ENCODE data around the gene NFYC. TPM values are rescaled to one million over a fixed set of nuclear protein-coding genes. Genes with fewer than 3 reads are reported as not detected.

NFYC gene
- total RNA-seq, 1 donor from 2014 or later, result 51.1 TPM

- Histone ChIP-seq H3K4me2 (ENCODE audit: low read length) (no peak overlapping the region), H3K9me3 (ENCODE audit: insufficient read depth, low read depth, low read length) (no peaks in the 10 kb centered on the region), H3K27me3 (ENCODE audit: insufficient read depth, low read length) (peaks cover 29% of the 10 kb centered on the region), H3K27ac (ENCODE audit: low read depth, low read length) (no peak overlapping the region), H3K4me1 (ENCODE audit: insufficient read depth, low read length) (no peaks in the 10 kb centered on the region), H3K79me2 (ENCODE audit: insufficient read depth, low read length) (no peaks in the 10 kb centered on the region), H4K20me1 (ENCODE audit: insufficient read depth, low read length) (no peaks in the 10 kb centered on the region), H2AFZ (ENCODE audit: low read depth, low read length) (no peak overlapping the region), H3K36me3 (ENCODE audit: insufficient read depth, low read length) (no peaks in the 10 kb centered on the region), H3K4me3 (ENCODE audit: insufficient read depth, low read depth, low read length) (no peak overlapping the region), H3K9ac (ENCODE audit: low read length) (no peak overlapping the region)
- no peaks in the 10 kb centered on the region for H3K9me3 Mint-ChIP-seq (ENCODE audit: unreplicated experiment)
- TF ChIP-seq CTCF (IDR thresholded peaks at IDR 0.05; ENCODE audit: insufficient read depth, low read depth, low read length) (no peak), EZH2 (IDR thresholded peaks at IDR 0.05; ENCODE audit: insufficient read depth, low read length) (no peak)
- H3K27me3 Mint-ChIP-seq (ENCODE audit: low read depth, unreplicated experiment), result peaks cover 33% of the 10 kb centered on the region
- no peak overlapping the region for H3K27ac Mint-ChIP-seq (ENCODE audit: unreplicated experiment)
- no peak overlapping the region for H3K4me3 Mint-ChIP-seq (ENCODE audit: unreplicated experiment)
- no peak for FAIRE-seq
- no peak for DNase-seq (ENCODE audit: low read depth)
- H3K36me3 Mint-ChIP-seq (ENCODE audit: low read depth, unreplicated experiment), result no peaks in the 10 kb centered on the region
- peaks cover 9% of the 10 kb centered on the region for H3K4me1 Mint-ChIP-seq (ENCODE audit: low read depth, unreplicated experiment)
Observed at GRCh38 chr1:40662151-40662550, 29.4 kb upstream of the NFYC start.

GRCh38 chr1:40662864-40663263 is 28.6 kb upstream of the NFYC start:
- Histone ChIP-seq H3K79me2 (ENCODE audit: insufficient read depth, low read length) (no peaks in the 10 kb centered on the region), H3K9me3 (ENCODE audit: insufficient read depth, low read depth, low read length) (no peaks in the 10 kb centered on the region), H3K4me3 (ENCODE audit: insufficient read depth, low read depth, low read length) (no peak overlapping the region), H3K4me1 (ENCODE audit: insufficient read depth, low read length) (no peaks in the 10 kb centered on the region), H3K4me2 (ENCODE audit: low read length) (no peak overlapping the region), H4K20me1 (ENCODE audit: insufficient read depth, low read length) (no peaks in the 10 kb centered on the region), H3K27ac (ENCODE audit: low read depth, low read length) (no peak overlapping the region), H3K27me3 (ENCODE audit: insufficient read depth, low read length) (peaks cover 29% of the 10 kb centered on the region), H2AFZ (ENCODE audit: low read depth, low read length) (no peak overlapping the region), H3K36me3 (ENCODE audit: insufficient read depth, low read length) (no peaks in the 10 kb centered on the region), H3K9ac (ENCODE audit: low read length) (no peak overlapping the region)
- H3K36me3 Mint-ChIP-seq (ENCODE audit: low read depth, unreplicated experiment), result no peaks in the 10 kb centered on the region
- H3K4me3 Mint-ChIP-seq (ENCODE audit: unreplicated experiment), result peak overlapping the region; percentile 25
- H3K4me1 Mint-ChIP-seq (ENCODE audit: low read depth, unreplicated experiment), result peaks cover 9% of the 10 kb centered on the region
- peak; percentile 36 for DNase-seq (ENCODE audit: low read depth)
- H3K27me3 Mint-ChIP-seq (ENCODE audit: low read depth, unreplicated experiment), result peaks cover 30% of the 10 kb centered on the region
- peak overlapping the region; percentile 41 for H3K27ac Mint-ChIP-seq (ENCODE audit: unreplicated experiment)
- TF ChIP-seq EZH2 (IDR thresholded peaks at IDR 0.05; ENCODE audit: insufficient read depth, low read length), result no peak
- no peak for TF ChIP-seq CTCF (IDR thresholded peaks at IDR 0.05; ENCODE audit: insufficient read depth, low read depth, low read length)
- H3K9me3 Mint-ChIP-seq (ENCODE audit: unreplicated experiment), result no peaks in the 10 kb centered on the region
- no peak for FAIRE-seq

GRCh38 chr1:40663324-40664166 is 28.0 kb upstream of the NFYC start:
- Histone ChIP-seq H2AFZ (ENCODE audit: low read depth, low read length) (no peak overlapping the region), H3K4me1 (ENCODE audit: insufficient read depth, low read length) (no peaks in the 10 kb centered on the region), H3K9me3 (ENCODE audit: insufficient read depth, low read depth, low read length) (no peaks in the 10 kb centered on the region), H3K4me3 (ENCODE audit: insufficient read depth, low read depth, low read length) (no peak overlapping the region), H3K36me3 (ENCODE audit: insufficient read depth, low read length) (no peaks in the 10 kb centered on the region), H3K9ac (ENCODE audit: low read length) (no peak overlapping the region), H4K20me1 (ENCODE audit: insufficient read depth, low read length) (no peaks in the 10 kb centered on the region), H3K27ac (ENCODE audit: low read depth, low read length) (no peak overlapping the region), H3K79me2 (ENCODE audit: insufficient read depth, low read length) (no peaks in the 10 kb centered on the region), H3K27me3 (ENCODE audit: insufficient read depth, low read length) (peaks cover 23% of the 10 kb centered on the region), H3K4me2 (ENCODE audit: low read length) (no peak overlapping the region)
- H3K27me3 Mint-ChIP-seq (ENCODE audit: low read depth, unreplicated experiment), result peaks cover 24% of the 10 kb centered on the region
- no peak for TF ChIP-seq EZH2 (IDR thresholded peaks at IDR 0.05; ENCODE audit: insufficient read depth, low read length)
- no peak for TF ChIP-seq CTCF (IDR thresholded peaks at IDR 0.05; ENCODE audit: insufficient read depth, low read depth, low read length)
- FAIRE-seq (no peak), DNase-seq (ENCODE audit: low read depth) (no peak)
- no peaks in the 10 kb centered on the region for H3K9me3 Mint-ChIP-seq (ENCODE audit: unreplicated experiment)
- H3K27ac Mint-ChIP-seq (ENCODE audit: unreplicated experiment), result peak overlapping the region; percentile 41
- H3K4me3 Mint-ChIP-seq (ENCODE audit: unreplicated experiment), result no peak overlapping the region
- peaks cover 9% of the 10 kb centered on the region for H3K4me1 Mint-ChIP-seq (ENCODE audit: low read depth, unreplicated experiment)
- no peaks in the 10 kb centered on the region for H3K36me3 Mint-ChIP-seq (ENCODE audit: low read depth, unreplicated experiment)

All from astrocyte (in vitro differentiated cells and primary cell).